SH-SY5Y (cell line): ENCODE data around the gene RASA2.

Experiments used
- GATA2 ChIP-seq: IDR thresholded peaks from 2 replicates; pipeline ENCODE4 v1.6.1; 2011; ENCODE audit warnings: mild to moderate bottlenecking, low read depth, low read length
- GATA3 ChIP-seq: IDR thresholded peaks from 2 replicates; pipeline ENCODE4 v1.6.1; 2011; ENCODE audit warnings: low read depth, mild to moderate bottlenecking, low read length, moderate library complexity

DNA sequence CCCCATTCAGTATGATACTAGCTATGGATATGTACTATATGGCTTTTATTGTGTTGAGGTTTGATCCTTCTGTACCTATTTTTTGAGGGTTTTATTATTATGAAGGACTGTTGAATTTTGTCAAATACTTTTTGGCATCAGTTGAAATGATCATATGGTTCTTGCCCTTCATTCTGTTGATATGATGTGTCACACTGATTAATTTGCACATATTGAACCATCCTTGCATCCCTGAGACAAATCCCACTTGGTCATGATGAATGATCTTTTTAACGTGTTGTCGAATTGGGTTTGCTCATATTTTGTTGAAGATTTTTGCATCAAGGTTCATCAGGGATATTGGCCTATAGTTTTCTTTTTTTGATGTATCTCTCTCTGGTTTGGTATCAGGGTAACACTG, 61.0 kb downstream of the RASA2 start:
- TF ChIP-seq GATA2 (no peak), GATA3 (no peak)
